GM18511 (cell line): Measurements from ENCODE around the gene ZP3.
"Not testable (repeated sequence)": the region's sequence is repeated elsewhere in the genome, so short reads cannot be mapped to it uniquely, and the experiment has no call there.

Experiments used
- ATAC-seq: cut with Tn5 transposase; IDR thresholded peaks from one replicate; pipeline ENCODE4 v1.9.1; 2021; ENCODE audit warnings: mild to moderate bottlenecking, moderate library complexity; ENCODE audit not compliant: unreplicated experiment

ZP3 gene

GRCh38 chr7:76439120-76439888, 14.6 kb downstream of the ZP3 start:
- not testable (repeated sequence) for ATAC-seq

DNA sequence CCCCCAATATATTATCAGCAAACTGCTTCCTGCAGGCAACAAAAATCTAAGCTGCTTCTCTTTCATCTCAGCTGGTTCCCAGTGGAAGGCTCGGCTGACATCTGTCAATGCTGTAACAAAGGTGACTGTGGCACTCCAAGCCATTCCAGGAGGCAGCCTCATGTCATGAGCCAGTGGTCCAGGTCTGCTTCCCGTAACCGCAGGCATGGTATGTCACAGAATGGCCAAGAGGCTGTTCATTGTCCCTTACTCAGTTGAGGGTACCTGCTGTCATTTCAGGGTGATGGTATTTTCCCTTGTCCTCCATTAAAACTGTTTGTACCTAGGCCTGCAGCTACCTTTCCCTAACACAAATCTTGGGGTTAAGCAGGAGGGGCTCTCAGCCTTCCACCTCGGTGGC, 15.7 kb downstream of the ZP3 start:
- not testable (repeated sequence) for ATAC-seq

GRCh38 chr7:76441792-76442191, 17.0 kb downstream of the ZP3 start:
- peak; percentile 51 for ATAC-seq

GRCh38 chr7:76442664-76443446, 18.1 kb downstream of the ZP3 start:
- not testable (repeated sequence) for ATAC-seq

GRCh38 chr7:76443846-76444245, 19.1 kb downstream of the ZP3 start:
- not testable (repeated sequence) for ATAC-seq

DNA sequence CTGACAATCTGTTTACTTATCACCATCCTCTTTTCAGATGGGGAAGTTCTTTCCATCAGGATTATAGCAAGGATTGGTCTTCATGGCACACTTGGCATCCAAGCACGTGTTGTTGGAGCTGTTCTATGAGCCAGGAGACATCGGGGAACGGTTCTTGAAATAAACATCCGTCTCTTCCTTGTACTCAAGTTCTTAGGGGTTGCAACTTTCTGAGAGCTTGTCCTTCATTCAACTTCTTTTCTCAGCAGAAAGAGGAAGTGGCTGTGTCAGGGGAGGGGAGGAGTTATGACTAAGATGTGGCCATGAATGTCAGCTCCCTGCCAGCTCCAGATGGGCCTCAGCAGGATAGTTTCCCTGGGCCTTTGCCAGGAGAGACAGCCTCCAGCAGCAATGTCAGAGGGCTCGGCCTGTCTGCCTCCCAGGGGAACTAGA, 20.8 kb downstream of the ZP3 start:
- ATAC-seq = peak; percentile 83

- ATAC-seq = not testable (repeated sequence)
Measured at GRCh38 chr7:76457017-76457416, 32.3 kb downstream of the ZP3 start.

DNA sequence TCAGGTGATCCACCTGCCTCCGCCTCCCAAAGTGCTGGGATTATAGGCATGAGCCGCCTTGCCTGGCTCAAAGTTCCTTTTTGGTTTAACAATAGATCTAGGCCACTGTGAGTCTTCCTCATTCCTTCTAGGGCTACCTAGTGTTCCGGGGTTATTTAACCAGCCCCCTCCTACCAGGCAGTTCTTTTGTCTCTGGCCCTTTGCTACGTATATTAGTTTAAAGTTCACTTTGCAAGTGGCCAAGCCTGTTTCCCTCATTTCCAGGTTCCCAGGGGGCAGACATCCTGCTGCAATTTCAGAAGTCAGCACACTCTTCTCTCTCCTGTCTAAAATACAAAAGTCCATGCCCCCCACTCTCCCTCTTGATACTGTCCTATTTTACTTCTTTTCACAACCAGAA, 33.8 kb downstream of the ZP3 start:
- not testable (repeated sequence) for ATAC-seq

GRCh38 chr7:76460767-76461166, 36.0 kb downstream of the ZP3 start:
- ATAC-seq = not testable (repeated sequence)

DNA sequence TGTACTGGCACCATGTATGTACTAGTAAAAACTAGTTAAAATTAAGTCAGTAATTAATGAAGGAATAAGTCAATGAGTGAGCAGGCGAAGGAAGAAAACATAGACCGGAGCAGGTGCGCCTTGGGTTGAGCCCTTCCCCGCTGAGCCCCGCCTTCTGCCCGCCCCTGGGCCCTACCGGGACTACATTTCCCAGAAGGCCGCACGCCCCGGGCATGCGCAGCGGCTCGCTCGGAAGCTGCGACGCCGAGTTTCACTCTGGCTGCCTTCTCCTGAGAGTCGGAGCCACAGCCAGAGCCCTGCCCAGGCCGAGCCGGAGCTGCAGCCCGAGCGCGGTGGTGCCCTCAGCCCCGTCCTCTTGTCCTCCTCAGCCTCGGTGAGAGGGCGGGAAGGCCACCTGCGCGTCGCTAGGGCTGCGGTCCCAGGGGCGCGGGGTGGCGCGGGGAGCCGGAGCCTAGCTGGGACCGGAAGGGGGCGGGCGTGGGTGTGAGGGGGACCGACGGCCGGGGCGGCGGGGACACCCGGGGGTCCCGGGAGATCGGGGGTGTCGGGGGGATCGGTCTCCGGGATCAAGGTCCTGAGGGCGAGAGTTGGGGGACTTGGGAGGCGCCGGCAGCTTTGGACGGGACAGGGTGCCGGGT, 36.8 kb downstream of the ZP3 start, which contains the start of gene DTX2:
Gene DTX2, plus strand, starts transcription at position 246 of the 638 bp plus-strand sequence. CDS start 18,801 bp downstream, outside the sequence.
- ATAC-seq = peak; percentile 97

GRCh38 chr7:76462271-76462882, 37.6 kb downstream of the ZP3 start:
- ATAC-seq = peak; percentile 16

GRCh38 chr7:76464959-76465358, 40.2 kb downstream of the ZP3 start:
- not testable (repeated sequence) for ATAC-seq

DNA sequence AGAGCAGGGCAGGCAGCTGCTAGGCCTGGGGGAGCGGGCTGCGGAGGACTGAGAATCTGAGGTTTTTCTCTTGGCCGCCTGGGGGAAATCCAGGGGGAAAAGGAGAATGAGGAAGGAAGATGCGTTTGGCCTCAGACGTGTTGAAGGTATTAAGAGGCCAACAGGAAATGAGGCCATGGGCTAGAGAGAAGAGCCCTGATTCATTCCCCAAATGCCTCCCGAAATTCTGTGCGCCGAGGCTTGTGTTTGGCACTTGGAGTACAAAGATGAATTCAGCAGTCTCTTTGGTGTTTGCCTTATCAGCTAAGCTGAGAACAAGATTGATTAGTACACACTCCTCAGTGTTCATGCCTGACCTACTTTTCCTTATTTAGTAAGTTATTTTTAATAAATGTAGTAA, 41.2 kb downstream of the ZP3 start:
- not testable (repeated sequence) for ATAC-seq

DNA sequence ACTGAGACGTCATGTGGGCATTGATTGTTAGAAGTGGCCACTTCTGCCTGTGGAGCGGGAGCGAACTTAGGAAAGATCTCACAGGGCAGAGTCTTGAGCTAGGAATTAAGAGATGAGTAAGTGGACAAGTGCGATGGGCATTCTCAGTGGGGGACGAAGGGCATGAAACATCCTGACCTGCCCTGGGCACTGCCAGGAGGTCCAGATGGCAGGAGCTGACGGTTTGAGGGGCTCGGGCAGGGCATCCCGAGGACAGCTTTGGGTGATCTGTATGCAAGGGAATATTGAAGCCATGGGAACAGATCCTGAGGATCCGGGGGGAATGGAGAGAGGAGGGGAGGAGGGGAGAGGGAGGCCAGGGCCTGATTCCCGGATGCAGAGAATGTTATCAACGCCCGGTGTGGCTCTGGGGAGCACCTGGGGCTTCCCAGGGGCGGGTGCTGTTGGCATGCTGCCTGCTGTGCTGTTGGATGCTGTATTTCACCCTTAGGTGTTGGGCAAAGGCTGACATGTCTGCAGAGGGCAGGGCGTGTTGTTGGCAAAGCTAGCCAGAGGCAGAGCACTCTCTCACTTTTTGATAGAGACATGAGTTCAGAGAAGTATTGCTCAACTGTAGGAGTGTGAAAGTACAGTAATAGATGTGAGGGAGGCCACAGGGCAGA, 43.1 kb downstream of the ZP3 start:
- not testable (repeated sequence) for ATAC-seq

DNA sequence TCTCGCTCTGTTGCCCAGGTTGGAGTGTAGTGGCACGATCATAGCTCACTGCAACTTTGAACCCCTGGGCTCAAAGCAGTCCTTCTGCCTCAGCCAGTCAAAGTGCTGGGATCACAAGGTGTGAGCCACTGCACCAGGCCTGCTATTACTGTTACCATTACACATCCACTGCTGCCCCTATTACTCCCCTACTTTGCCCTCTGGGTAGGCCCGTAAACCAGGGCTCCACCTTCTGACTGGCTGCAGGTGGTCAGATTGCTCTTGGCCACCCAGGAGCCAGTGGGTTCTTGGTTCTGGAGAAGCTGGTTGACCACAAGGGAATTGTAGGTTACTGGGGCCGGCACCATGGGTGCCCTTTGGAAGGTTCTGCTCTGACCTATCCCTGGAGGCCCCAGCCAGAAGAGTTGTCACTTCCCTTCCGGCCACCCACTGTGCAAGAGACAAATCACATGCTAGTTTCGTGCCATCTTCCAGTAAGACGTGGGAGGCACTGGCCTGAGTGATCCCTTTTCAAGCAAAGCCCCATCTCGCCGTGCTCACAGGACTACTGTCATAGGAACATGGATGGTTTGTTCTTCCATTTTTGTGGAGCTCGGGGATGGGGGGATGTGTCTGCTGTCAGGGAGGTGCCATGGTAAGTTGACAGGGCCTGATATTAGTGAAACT, 46.9 kb downstream of the ZP3 start:
- not testable (repeated sequence) for ATAC-seq

DNA sequence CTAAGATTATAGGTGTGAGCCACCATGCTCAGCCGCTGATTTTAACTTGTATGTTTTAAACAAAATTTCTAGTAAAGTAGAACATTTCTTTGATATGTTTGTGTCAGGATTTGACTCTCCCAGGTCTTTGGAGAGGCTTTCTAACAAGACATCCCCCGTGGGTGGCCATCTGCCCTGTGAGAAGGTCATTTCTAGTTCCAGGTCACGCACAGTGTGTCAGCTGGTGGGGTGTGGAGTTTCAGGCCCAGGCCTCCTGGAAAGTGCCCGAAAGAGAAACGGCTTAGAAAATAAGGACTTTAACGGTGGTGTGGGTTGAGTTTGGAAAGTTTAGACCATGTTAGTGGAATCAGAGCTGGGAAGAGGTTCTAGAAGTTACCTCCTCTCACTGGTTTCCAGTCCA, 48.3 kb downstream of the ZP3 start:
- ATAC-seq = not testable (repeated sequence)

DNA sequence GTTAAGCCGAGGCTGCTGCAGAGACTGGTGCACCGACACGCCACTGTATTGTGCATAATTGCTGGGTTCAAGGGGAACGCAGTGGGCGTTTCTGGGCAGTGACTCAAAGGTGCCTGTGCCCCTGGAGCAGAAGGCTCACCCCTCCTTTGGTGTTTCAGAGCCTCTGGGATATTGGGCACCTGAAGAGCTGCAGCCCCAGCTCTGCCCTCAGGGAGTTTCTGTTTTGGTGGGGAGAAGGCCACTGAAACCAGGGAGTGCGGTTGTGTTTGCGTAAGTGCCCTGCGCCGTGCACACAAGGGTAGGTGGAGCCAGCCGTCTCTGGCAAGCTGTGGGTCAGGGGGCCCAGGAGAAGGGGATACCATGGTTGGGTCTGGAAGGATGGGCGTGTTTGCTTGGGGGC, 51.5 kb downstream of the ZP3 start:
- ATAC-seq = not testable (repeated sequence)

GRCh38 chr7:76476742-76477474, 52.2 kb downstream of the ZP3 start:
- not testable (repeated sequence) for ATAC-seq

DNA sequence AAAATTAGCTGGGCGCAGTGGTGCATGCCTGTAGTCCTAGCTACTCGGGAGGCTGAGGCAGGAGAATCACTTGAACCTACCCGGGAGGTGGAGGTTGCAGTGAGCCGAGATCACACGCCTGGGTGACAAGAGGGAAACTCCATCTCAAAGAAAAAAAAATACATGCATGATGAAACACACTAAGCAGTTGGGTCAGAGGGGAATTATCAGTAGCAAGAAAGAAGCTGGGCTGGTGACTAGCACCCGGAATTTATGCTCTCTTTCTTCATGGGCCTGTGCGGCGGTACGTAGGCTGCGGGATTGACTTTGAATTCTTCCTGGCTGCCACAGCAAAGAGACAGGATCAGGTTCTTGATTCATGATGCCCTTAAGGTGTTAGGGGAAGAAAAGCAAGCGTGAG, 54.9 kb downstream of the ZP3 start:
- ATAC-seq = not testable (repeated sequence)
